ENCODE results near the gene TAAR2. TPM values are rescaled to one million over a fixed set of nuclear protein-coding genes. Genes with fewer than 3 reads are reported as not detected.

The TAAR2 gene
- total RNA-seq, 2 donors from 2014 or later, result not detected

DNA sequence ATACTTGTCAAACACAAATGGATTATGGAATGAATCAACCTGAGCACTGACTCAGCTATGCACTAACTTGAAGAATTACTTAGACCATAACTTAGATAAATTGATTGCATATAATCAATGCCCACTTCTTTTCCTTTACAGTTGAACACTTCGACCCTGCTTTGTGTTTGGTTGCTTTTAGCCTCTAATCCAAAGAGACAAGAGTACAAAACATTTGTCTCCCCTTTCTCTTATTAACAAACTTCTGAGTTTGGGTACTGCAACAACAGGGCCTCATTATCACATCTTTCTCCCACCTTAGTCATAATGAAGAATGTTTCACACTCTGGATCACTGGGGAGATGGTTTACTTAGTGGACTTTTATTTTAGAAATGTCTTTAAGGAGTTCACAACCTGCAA is 56.5 kb downstream of the TAAR2 start:
- ATAC-seq, result no peak
- intact Hi-C loops (cut with DNase I, micrococcal nuclease), result no loop called here
- no peak for DNase-seq

Other genes with a start within 250 kb of the TAAR2 start
- gene MOXD1, start 222.8 kb downstream of the TAAR2 start, total RNA-seq, result 1 to 10 TPM in 1 of 2 donors, under 1 TPM in 1; 0.79 to 4.2 TPM
- gene STX7, start 111.2 kb downstream of the TAAR2 start, total RNA-seq, result 10 to 100 TPM; 52.4 to 70.9 TPM
- not detected for gene TAAR9, start 86.0 kb downstream of the TAAR2 start, total RNA-seq
- gene TAAR8, start 71.6 kb downstream of the TAAR2 start, total RNA-seq, result not detected
- gene TAAR6, start 54.0 kb downstream of the TAAR2 start, total RNA-seq, result not detected
- gene TAAR5, start 34.5 kb downstream of the TAAR2 start, total RNA-seq, result not detected
- gene TAAR1, start 34.9 kb upstream of the TAAR2 start, total RNA-seq, result not detected
- gene VNN1, start 89.8 kb upstream of the TAAR2 start, total RNA-seq, result 1 to 10 TPM; 3.2 to 9.7 TPM
- 1 to 10 TPM in 1 of 2 donors, under 1 TPM in 1; 0.95 to 1.1 TPM for gene VNN2, start 133.6 kb upstream of the TAAR2 start, total RNA-seq
- 10 to 100 TPM; 13.4 to 17.1 TPM for gene SLC18B1, start 174.4 kb upstream of the TAAR2 start, total RNA-seq
- 100 to 1,000 TPM; 733 to 792 TPM for gene RPS12, start 190.3 kb upstream of the TAAR2 start, total RNA-seq